ENCODE results near the gene GRIA4.

DNA sequence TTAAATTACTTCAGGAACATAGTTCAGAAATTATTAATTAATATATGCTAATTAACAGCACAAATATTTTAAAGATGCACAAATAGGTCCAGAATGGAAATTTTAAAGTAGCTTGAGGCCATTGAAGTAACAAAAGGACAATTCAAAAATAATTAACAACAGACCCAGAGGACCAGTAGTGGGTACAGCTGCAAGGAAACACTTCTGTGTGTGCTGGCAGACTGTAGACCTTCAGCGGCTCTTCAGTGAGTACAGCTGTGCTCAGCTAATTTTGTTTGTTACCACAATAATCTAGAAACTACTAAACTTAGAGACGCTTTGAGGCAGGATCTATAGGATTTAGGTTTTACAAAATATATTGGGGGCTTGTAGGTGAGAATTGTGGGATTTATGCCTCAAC, 103.8 kb downstream of the GRIA4 start:
- TF ChIP-seq, protein P1, sequence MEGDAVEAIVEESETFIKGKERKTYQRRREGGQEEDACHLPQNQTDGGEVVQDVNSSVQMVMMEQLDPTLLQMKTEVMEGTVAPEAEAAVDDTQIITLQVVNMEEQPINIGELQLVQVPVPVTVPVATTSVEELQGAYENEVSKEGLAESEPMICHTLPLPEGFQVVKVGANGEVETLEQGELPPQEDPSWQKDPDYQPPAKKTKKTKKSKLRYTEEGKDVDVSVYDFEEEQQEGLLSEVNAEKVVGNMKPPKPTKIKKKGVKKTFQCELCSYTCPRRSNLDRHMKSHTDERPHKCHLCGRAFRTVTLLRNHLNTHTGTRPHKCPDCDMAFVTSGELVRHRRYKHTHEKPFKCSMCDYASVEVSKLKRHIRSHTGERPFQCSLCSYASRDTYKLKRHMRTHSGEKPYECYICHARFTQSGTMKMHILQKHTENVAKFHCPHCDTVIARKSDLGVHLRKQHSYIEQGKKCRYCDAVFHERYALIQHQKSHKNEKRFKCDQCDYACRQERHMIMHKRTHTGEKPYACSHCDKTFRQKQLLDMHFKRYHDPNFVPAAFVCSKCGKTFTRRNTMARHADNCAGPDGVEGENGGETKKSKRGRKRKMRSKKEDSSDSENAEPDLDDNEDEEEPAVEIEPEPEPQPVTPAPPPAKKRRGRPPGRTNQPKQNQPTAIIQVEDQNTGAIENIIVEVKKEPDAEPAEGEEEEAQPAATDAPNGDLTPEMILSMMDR (IDR thresholded peaks at IDR 0.05): no peak
- no peak for TF ChIP-seq POLR2A (IDR thresholded peaks at IDR 0.05)

Data from uterus (tissue), 2 donors.